GM12891 (cell line): Measurements from ENCODE around the gene ZNF48.

Experiments used
- POLR2A ChIP-seq: IDR thresholded peaks from 2 replicates; pipeline ENCODE4 v1.6.1; 2011; ENCODE audit warnings: low read depth, low read length, control low read depth
- POLR2AphosphoS5 ChIP-seq: IDR thresholded peaks from 2 replicates; pipeline ENCODE4 v1.6.1; 2011; ENCODE audit warnings: low read depth, low read length, control low read depth
- TAF1 ChIP-seq: IDR thresholded peaks from 2 replicates; pipeline ENCODE4 v1.6.1; 2011; ENCODE audit warnings: low read depth, low read length, control low read depth

GRCh38 chr16:30444231-30445148 lies 49.3 kb downstream of the ZNF48 start:
- TF ChIP-seq POLR2A (no peak; the same call in 1 of the 2 replicates), TAF1 (no peak), POLR2AphosphoS5 (no peak)
